Neural cell (in vitro differentiated cells): ENCODE measurements around the gene THADA.

ENCODE experiments used
- TAF1 ChIP-seq: IDR thresholded peaks from 2 replicates; pipeline ENCODE4 v1.6.1; 2012; ENCODE audit warnings: low read depth
- TF ChIP-seq, protein P1 (sequence below): fragments of 450-650 bp; IDR thresholded peaks from 2 replicates; pipeline ENCODE4 v1.5.1; 2014; ENCODE audit warnings: antibody characterized with exemption, mild to moderate bottlenecking, moderate library complexity; ENCODE audit not compliant: poor library complexity, severe bottlenecking

DNA sequence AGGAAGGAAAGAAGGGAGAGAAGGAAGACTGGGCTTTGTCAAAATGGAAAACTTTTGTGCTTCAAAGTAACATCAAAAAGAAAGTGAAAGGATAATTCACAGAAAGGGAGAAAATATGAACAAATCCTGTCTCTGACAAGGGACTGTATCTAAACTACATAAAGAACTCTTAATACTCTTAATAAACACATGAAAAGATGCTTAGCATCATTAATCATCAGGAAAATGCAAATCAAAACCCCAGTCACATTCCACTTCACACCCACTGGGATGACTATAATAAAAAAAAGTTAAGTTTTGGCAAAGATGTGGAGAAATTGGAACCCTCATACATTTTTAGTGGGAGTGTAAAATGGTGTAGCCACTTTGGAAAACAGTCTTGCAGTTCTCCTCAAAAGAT is 357.7 kb downstream of the THADA start:
- TF ChIP-seq, protein P1, sequence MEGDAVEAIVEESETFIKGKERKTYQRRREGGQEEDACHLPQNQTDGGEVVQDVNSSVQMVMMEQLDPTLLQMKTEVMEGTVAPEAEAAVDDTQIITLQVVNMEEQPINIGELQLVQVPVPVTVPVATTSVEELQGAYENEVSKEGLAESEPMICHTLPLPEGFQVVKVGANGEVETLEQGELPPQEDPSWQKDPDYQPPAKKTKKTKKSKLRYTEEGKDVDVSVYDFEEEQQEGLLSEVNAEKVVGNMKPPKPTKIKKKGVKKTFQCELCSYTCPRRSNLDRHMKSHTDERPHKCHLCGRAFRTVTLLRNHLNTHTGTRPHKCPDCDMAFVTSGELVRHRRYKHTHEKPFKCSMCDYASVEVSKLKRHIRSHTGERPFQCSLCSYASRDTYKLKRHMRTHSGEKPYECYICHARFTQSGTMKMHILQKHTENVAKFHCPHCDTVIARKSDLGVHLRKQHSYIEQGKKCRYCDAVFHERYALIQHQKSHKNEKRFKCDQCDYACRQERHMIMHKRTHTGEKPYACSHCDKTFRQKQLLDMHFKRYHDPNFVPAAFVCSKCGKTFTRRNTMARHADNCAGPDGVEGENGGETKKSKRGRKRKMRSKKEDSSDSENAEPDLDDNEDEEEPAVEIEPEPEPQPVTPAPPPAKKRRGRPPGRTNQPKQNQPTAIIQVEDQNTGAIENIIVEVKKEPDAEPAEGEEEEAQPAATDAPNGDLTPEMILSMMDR, result no peak
- no peak for TF ChIP-seq TAF1
